ENCODE results near the gene MPPE1.
"Not testable (repeated sequence)": the region's sequence is repeated elsewhere in the genome, so short reads cannot be mapped to it uniquely, and the experiment has no call there.

GRCh38 chr18:11916880-11917279, 8.8 kb upstream of the MPPE1 start:
- TF ChIP-seq CTCF, POLR2A (IDR thresholded peaks at IDR 0.05): not testable (repeated sequence)

All from uterus (tissue), 2 donors.